Fibroblast of the conjunctiva (primary cell): Measurements from ENCODE around the gene RPLP1.

Experiments used
- DNase-seq: peaks from one replicate; pipeline ENCODE4 v3.0.0-alpha.2; 2010; ENCODE audit warnings: low read depth

RPLP1 gene

DNA sequence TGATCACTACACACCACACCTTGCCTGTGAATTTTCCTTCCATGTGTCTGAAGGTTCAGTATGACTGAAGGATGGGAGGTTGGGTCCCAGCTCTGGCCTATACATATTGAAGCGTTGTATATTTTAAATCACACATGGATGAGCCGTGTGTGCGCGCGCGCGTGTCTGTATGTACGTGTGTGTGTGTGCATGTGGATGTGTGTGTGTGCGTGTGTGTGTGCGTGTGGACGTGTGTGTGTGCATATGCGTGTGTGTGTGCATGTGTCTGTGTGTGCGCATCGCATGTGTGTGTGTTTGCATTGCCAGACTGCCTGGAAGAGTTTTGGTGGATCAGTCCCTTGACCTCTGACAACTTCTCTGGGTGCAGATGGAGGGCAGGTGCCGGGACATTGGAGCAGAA, 45.7 kb downstream of the RPLP1 start:
- DNase-seq, result no peak

DNA sequence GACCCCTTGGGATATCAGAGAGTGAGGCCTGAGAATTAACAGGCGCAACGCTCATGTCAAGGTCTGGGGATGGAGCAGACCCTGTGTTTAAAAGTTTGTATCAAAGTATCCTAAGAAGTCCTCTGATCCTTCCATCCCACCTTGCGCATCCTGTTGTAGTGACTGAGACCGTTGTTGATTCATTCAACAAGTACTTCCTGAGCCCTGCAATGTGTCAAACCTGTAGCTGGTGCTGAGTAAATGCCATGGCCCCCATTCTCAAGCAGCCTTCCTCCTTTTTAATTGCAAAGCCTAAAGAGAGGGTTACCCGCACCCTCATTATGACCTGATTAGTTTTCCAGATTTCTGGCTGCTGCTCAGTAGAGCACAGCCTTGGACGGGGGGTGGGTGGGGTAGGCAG, 46.4 kb downstream of the RPLP1 start:
- DNase-seq, result no peak

DNA sequence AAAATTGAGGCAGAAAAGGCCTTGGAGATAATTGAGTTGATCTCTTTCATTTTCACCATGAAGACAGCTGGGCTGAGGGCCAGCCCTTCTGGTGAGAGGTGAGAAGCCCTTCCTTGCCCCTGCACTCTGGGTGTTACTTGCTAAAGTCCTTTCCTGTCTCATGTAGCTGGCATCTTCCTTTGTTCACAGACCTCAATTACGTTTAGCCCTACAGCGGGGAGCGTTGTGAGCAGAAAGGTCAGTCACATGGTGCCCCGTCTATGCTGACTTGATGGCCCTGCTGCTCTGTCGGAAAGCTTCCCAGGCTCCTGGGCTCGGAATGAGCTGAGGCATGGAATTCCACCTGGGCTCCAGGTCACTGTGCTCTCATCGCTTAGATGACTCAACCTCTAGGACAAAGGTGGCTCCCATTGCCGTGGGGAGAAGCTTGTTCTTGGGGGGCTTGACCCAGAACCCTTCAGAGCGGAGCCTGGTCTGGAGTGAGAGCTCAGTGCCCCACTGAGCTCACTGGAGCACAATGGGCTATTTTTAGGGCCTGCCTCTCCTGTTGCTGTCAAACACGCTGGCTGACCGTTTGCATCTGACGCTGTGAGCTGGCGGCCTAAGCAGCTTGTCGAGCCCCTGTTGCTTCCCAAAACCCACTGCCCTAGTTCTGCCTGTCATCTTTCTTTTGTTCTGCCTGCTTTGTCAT, 47.0 kb downstream of the RPLP1 start:
- no peak for DNase-seq

DNA sequence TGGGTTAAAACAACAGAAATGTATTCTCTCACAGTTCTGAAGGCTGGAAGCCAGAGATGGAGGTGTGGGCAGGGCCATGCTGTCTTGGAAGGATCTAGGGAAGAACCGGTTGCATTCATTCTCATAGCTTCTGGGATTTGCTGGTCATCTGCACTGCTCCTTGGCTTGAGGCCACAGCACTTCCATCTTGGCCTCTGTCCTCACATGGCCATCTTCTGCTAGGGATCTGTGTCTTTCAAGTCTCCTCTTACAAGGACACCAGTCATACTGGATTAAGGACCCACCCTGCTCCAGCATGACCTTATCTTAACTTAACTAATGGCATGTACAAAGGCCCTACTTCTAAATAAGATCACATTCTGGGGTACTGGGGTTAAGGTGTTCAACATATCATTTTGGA, 47.7 kb downstream of the RPLP1 start:
- no peak for DNase-seq

DNA sequence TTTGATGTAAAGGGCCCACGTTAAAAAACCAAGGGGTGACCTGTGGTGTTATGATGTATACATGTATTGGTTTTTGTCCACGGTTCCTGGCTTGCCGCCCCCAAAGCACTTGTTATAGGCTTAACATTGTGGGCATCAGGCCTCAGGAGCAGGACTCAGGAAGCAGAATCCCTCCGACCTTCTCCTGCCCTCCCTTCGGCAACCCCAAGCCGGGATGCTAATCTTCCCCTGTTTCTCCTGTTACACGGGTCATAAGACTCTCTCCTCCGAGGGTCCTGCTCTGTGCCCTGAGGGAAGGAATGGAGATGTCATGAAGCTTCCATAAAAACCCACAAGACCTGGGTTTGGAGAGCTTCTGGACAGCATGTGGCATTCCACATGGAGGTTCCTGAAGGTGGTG, 48.8 kb downstream of the RPLP1 start:
- no peak for DNase-seq

DNA sequence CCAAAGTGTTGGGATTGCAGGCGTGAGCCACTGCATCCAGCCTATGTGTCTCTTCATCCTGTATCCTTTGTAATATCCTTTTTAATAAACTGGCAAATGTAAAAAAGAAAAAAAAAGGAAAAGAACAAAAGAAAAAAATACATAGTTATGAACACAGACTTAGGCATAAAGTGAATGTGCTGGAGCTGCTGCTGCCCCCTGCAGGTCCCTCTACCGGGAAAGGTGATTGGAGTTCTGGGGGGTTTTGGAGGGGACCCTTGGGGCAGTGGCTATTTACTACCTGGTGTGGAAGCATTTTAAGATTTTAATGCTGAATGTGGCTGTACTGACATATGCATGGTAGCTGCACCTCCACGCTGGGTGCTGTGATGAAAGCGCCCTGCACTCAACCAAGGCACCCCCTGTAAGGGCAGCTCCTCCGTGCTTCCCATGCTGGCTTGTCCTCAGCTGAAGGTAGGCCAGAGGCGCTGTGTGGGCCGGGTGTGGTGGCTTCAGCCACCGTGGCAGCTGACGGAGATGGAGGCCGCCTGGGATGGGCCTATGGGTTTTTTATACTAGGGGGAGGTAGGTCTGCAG, 49.9 kb downstream of the RPLP1 start:
- no peak for DNase-seq

DNA sequence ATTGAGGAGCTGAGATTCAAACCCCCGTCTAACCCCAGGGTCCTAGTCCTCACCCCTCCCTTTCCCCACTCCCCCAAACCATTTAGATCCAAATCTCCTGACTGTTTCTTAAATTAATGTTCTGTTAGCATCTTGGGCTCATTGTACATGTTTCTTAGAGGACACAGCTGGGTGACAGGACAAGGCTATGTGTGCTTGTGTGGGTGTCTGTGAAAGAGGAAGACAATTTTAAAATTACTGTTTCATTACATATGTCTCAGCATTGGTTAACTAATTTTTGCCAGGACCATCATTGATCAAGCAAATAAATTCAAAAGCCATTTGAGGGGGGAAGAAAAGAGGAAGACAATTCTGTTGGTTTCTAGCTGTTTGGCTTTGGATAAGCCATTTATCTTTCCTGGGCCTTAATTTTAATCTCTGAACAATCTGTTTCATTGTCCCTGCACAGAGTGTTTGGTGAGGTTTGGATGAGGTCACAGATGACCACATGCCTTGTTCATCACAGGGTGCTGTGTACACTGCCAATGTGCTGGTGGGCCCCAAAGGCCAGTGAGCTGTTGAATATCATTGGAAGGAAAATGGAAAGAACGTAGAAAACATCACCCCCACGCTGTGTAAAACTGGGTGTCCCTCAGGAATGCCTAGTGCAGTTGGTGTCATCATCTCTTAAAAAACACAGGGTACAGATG, 51.9 kb downstream of the RPLP1 start:
- DNase-seq, result no peak
